SK-N-SH (cell line): ENCODE results near the gene KCTD8. TPM values are rescaled to one million over a fixed set of nuclear protein-coding genes. Genes with fewer than 3 reads are reported as not detected.

Experiments
- CTCF ChIA-PET: fragments of 300-600, 350-600 bp; formaldehyde crosslinking; extraction: SDS; loops from one replicate; lab custom pipeline; 2021; lab: Yijun Ruan, JAX
- POLR2A ChIA-PET: fragments of 350-600 bp; sonication (Branson Sonifier 250); formaldehyde crosslinking; extraction: SDS; loops from one replicate; lab custom pipeline; 2020; ENCODE audit warnings: antibody characterized with exemption, inconsistent platforms; lab: Yijun Ruan, JAX
- DNase-seq: peaks from one replicate; pipeline ENCODE4 v3.0.0; 2012
- H2AFZ ChIP-seq: fragments of 200-600 bp; sonication (generic); 2 replicates; pipeline ENCODE4 v1.8.1; 2016; ENCODE audit warnings: antibody characterized with exemption, mild to moderate bottlenecking, low read depth
- H3F3A ChIP-seq: fragments of 200-600 bp; sonication (generic); replicated peaks from 2 replicates; pipeline ENCODE3; 2016; ENCODE audit warnings: antibody characterized with exemption, mild to moderate bottlenecking; ENCODE audit not compliant: insufficient read depth
- H3K27ac ChIP-seq, 2 experiments: fragments of 200-500 bp in 1 of 2; fragments of 200-600 bp in 1 of 2; sonication (Bioruptor generic) in 1 of 2; sonication (generic), shearing (Covaris generic) in 1 of 2; 2 replicates each; pipeline versions ENCODE4 v1.5.1 to v1.6.1; 2014 to 2016; ENCODE audit warnings: low read depth in 2 of 2, inconsistent platforms in 1 of 2, low read length in 1 of 2, mild to moderate bottlenecking in 1 of 2, mixed read lengths in 1 of 2
- H3K27me3 ChIP-seq: fragments of 200-600 bp; sonication (generic), shearing (Covaris generic); 2 replicates; pipeline ENCODE4 v1.6.1; 2016; ENCODE audit warnings: mixed run types; ENCODE audit not compliant: insufficient read depth
- H3K36me3 ChIP-seq, 2 experiments: fragments of 200-500 bp in 1 of 2; fragments of 200-600 bp in 1 of 2; sonication (Bioruptor generic) in 1 of 2; sonication (generic) in 1 of 2; replicated peaks in 1 of 2; 2 replicates each; pipeline versions ENCODE3 to v1.5.1; 2014 to 2016; ENCODE audit warnings: low read length in 1 of 2, mild to moderate bottlenecking in 1 of 2; ENCODE audit not compliant: insufficient read depth in 2 of 2, control insufficient read depth in 1 of 2
- H3K4me1 ChIP-seq, 2 experiments: fragments of 200-500 bp in 1 of 2; fragments of 200-600 bp in 1 of 2; sonication (Bioruptor generic) in 1 of 2; sonication (generic), shearing (Covaris generic) in 1 of 2; 2 replicates each; pipeline versions ENCODE4 v1.5.1 to v1.6.1; 2014 to 2016; ENCODE audit warnings: low read depth in 1 of 2, low read length in 1 of 2, mixed run types in 1 of 2; ENCODE audit not compliant: insufficient read depth in 2 of 2, control insufficient read depth in 1 of 2
- H3K4me2 ChIP-seq: fragments of 200-600 bp; sonication (generic), shearing (Covaris generic); 2 replicates; pipeline ENCODE4 v1.6.1; 2017; ENCODE audit warnings: mixed run types
- H3K4me3 ChIP-seq, 2 experiments: fragments of 200-500 bp in 1 of 2; fragments of 200-600 bp in 1 of 2; sonication (Bioruptor generic) in 1 of 2; sonication (generic), shearing (Covaris generic) in 1 of 2; 2 replicates each; pipeline versions ENCODE4 v1.5.1 to v1.8.1; 2014 to 2016; ENCODE audit warnings: low read depth in 2 of 2, inconsistent platforms in 1 of 2, low read length in 1 of 2, mild to moderate bottlenecking in 1 of 2, mixed read lengths in 1 of 2, moderate library complexity in 1 of 2
- H3K79me2 ChIP-seq: fragments of 200-600 bp; sonication (generic); 2 replicates; pipeline ENCODE4 v1.8.1; 2017; ENCODE audit warnings: mild to moderate bottlenecking; ENCODE audit not compliant: insufficient read depth
- H3K9ac ChIP-seq: fragments of 200-600 bp; sonication (generic); 2 replicates; pipeline ENCODE4 v1.6.1; 2017; ENCODE audit warnings: mixed run types
- H3K9me2 ChIP-seq: fragments of 200-600 bp; sonication (generic); 2 replicates; pipeline ENCODE4 v1.6.1; 2017; ENCODE audit warnings: mixed run types
- H3K9me3 ChIP-seq: fragments of 200-600 bp; sonication (generic); 2 replicates; pipeline ENCODE4 v1.6.1; 2017; ENCODE audit warnings: mixed run types, mild to moderate bottlenecking, moderate library complexity
- H4K20me1 ChIP-seq: fragments of 200-600 bp; sonication (generic); 2 replicates; pipeline ENCODE4 v1.6.1; 2017; ENCODE audit warnings: mild to moderate bottlenecking, mixed run types; ENCODE audit not compliant: insufficient read depth
- CHD2 ChIP-seq: fragments of 150-350 bp; IDR thresholded peaks from 2 replicates; pipeline ENCODE4 v1.6.1; 2018; ENCODE audit warnings: low read length; ENCODE audit not compliant: partially characterized antibody
- ELF1 ChIP-seq: IDR thresholded peaks from 2 replicates; pipeline ENCODE4 v1.4.0; 2012
- EP300 ChIP-seq, 2 experiments: IDR thresholded peaks; 2 replicates each; pipeline versions ENCODE4 v1.4.0 to v1.6.1; 2012; ENCODE audit warnings: borderline replicate concordance in 1 of 2, low read depth in 1 of 2, low read length in 1 of 2
- EZH2phosphoT487 ChIP-seq: fragments of 200-600 bp; sonication (generic); IDR thresholded peaks from 2 replicates; pipeline ENCODE4 v1.6.1; 2017; ENCODE audit warnings: low read depth, mixed run types, mild to moderate bottlenecking, antibody characterized with exemption, moderate library complexity, borderline replicate concordance
- FOSL2 ChIP-seq: IDR thresholded peaks from 2 replicates; pipeline ENCODE4 v1.4.0; 2012; ENCODE audit warnings: low read depth, mild to moderate bottlenecking, moderate library complexity, borderline replicate concordance
- FOXM1 ChIP-seq: IDR thresholded peaks from 2 replicates; pipeline ENCODE4 v1.4.0; 2012; ENCODE audit warnings: low read depth, mild to moderate bottlenecking
- GABPA ChIP-seq: IDR thresholded peaks from 2 replicates; pipeline ENCODE4 v1.4.0; 2012; ENCODE audit warnings: low read depth, mild to moderate bottlenecking
- JUND ChIP-seq: IDR thresholded peaks from 2 replicates; pipeline ENCODE4 v1.4.0; 2012
- MEF2A ChIP-seq: IDR thresholded peaks from 2 replicates; pipeline ENCODE4 v1.4.0; 2012; ENCODE audit warnings: low read depth, borderline replicate concordance
- NRF1 ChIP-seq: IDR thresholded peaks from 2 replicates; pipeline ENCODE4 v1.6.1; 2012; ENCODE audit warnings: low read depth, mild to moderate bottlenecking, low read length
- RAD21 ChIP-seq: IDR thresholded peaks from 2 replicates; pipeline ENCODE4 v1.6.1; 2012; ENCODE audit warnings: mild to moderate bottlenecking, low read length
- SIN3A ChIP-seq: IDR thresholded peaks from 2 replicates; pipeline ENCODE4 v1.6.1; 2012; ENCODE audit warnings: low read depth, mild to moderate bottlenecking, low read length, moderate library complexity, borderline replicate concordance
- TCF12 ChIP-seq: IDR thresholded peaks from 2 replicates; pipeline ENCODE4 v1.4.0; 2012
- TEAD4 ChIP-seq: IDR thresholded peaks from 2 replicates; pipeline ENCODE4 v1.4.0; 2012; ENCODE audit warnings: mild to moderate bottlenecking, borderline replicate concordance; ENCODE audit not compliant: insufficient read depth
- WGBS: methylation state at CpG from one replicate; pipeline ENCODE4 v1.1.6; 2017; ENCODE audit warnings: low lambda C conversion rate; 5-methylcytosine and 5-hydroxymethylcytosine counted together
- polyA plus RNA-seq, 3 experiments: library from polyadenylated mRNA; depleted of rRNA; stranded (reverse); fragments of >200 nt; gene quantifications; 2 replicates each; pipeline ENCODE4 v1.2.3, GENCODE V29; 2012
- TF ChIP-seq, protein P1 (sequence below): IDR thresholded peaks from 2 replicates; pipeline ENCODE4 v1.4.0; 2012; ENCODE audit warnings: low read depth
- TF ChIP-seq, protein P2 (sequence below): fragments of 150-350 bp; IDR thresholded peaks from 2 replicates; pipeline ENCODE4 v1.6.1; 2016; ENCODE audit warnings: mild to moderate bottlenecking, low read depth, low read length
- TF ChIP-seq, protein P3 (sequence below): IDR thresholded peaks from 2 replicates; pipeline ENCODE4 v1.4.0; 2012; ENCODE audit warnings: low read depth, borderline replicate concordance
- TF ChIP-seq, protein P4 (sequence below): fragments of 150-350 bp; IDR thresholded peaks from 2 replicates; pipeline ENCODE4 v1.6.1; 2017; ENCODE audit warnings: antibody characterized with exemption, low read length, low read depth, borderline replicate concordance
- TF ChIP-seq, protein P5 (sequence below): IDR thresholded peaks from 2 replicates; pipeline ENCODE4 v1.4.0; 2012; ENCODE audit warnings: low read depth, borderline replicate concordance

KCTD8 gene
- polyA plus RNA-seq, 1 of the 3 experiments (the other 2 are of a cell fraction), result not detected

DNA sequence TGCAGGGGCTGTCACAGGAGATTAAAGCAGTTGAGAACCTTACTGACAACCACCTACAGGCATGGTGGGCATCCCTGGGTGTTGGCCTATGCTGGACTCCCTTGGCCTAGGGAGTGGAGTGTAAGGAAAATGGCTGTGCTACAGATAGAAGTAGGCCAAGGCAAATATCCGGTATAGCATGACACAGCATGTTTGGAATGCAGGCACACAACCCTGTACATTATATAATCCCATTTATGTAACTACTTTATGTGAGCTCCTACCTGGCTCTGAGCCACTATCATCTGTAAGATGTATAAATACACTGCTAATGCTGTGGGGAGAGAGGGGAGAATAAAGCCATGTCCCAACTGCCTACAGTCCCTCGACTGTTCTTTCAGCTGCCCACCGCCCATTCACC lies 38.7 kb upstream of the KCTD8 start (continued):
- TF ChIP-seq TEAD4, result no peak

DNA sequence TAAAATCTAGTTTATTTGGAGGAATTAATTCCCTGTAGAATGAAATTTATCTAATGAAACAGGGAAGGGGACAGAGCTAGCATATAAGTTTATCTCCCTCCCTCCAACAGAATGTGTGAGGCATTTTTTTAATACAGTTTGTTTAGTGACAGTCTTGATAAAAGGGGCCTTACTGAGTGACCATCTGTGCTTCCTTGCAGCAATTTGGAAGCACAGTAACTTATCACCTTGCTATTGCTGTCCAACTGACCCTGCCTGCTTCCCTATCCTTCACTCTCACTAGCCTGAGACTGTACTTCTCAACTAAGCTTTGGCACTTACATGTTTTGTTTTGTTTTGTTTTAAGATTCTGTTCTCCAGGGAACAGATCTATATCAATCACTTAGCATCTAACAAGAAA lies 31.1 kb upstream of the KCTD8 start:
- Histone ChIP-seq H3K9me2 (no peaks in the 10 kb centered on the region), H3K27me3 (no peaks in the 10 kb centered on the region), H3K27ac (no peak overlapping the region), H4K20me1 (no peaks in the 10 kb centered on the region), H3K4me2 (no peak overlapping the region), H3K4me3 (no peak overlapping the region), H3K9me3 (no peaks in the 10 kb centered on the region), H3F3A (no peaks in the 10 kb centered on the region), H2AFZ (no peak overlapping the region), H3K36me3 (no peaks in the 10 kb centered on the region), H3K9ac (no peak overlapping the region), H3K79me2 (no peaks in the 10 kb centered on the region), H3K4me1 (no peaks in the 10 kb centered on the region)
- ChIA-PET POLR2A (no interaction called here), CTCF (no interaction called here)
- TF ChIP-seq, protein P1, sequence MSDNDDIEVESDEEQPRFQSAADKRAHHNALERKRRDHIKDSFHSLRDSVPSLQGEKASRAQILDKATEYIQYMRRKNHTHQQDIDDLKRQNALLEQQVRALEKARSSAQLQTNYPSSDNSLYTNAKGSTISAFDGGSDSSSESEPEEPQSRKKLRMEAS, result no peak
- TF ChIP-seq TCF12 (no peak), EP300 (IDR thresholded peaks at IDR 0.05; ENCODE audit: borderline replicate concordance in 1 of 2, low read depth in 1 of 2, low read length in 1 of 2) (no peak), FOXM1 (no peak), MEF2A (no peak), JUND (no peak), FOSL2 (no peak), NRF1 (no peak), GABPA (no peak), CHD2 (no peak), SIN3A (no peak)
- TF ChIP-seq, protein P2, sequence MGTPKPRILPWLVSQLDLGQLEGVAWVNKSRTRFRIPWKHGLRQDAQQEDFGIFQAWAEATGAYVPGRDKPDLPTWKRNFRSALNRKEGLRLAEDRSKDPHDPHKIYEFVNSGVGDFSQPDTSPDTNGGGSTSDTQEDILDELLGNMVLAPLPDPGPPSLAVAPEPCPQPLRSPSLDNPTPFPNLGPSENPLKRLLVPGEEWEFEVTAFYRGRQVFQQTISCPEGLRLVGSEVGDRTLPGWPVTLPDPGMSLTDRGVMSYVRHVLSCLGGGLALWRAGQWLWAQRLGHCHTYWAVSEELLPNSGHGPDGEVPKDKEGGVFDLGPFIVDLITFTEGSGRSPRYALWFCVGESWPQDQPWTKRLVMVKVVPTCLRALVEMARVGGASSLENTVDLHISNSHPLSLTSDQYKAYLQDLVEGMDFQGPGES, result no peak
- TF ChIP-seq, protein P3, sequence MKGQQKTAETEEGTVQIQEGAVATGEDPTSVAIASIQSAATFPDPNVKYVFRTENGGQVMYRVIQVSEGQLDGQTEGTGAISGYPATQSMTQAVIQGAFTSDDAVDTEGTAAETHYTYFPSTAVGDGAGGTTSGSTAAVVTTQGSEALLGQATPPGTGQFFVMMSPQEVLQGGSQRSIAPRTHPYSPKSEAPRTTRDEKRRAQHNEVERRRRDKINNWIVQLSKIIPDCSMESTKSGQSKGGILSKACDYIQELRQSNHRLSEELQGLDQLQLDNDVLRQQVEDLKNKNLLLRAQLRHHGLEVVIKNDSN, result no peak
- TF ChIP-seq, protein P4, sequence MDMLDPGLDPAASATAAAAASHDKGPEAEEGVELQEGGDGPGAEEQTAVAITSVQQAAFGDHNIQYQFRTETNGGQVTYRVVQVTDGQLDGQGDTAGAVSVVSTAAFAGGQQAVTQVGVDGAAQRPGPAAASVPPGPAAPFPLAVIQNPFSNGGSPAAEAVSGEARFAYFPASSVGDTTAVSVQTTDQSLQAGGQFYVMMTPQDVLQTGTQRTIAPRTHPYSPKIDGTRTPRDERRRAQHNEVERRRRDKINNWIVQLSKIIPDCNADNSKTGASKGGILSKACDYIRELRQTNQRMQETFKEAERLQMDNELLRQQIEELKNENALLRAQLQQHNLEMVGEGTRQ, result no peak
- no peak for DNase-seq

DNA sequence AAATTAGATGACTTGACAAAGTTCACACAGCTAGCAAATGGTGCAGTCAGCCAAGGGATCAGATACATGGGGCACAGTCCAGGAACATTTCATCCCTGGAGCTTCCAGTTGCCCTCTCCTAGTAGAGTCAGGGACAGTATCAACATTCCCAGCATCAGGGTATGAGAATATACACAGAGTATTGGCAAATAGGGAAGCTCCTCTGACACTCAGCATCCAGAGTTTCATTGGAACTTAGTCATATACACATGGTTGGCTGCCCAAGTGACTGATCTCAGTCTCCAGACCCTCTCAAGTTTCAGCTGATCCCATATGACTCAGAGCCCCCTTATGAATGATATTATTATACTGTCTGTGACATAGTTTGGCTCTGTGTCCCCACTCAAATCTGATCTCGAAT lies 13.7 kb upstream of the KCTD8 start:
- H2AFZ ChIP-seq, result no peak overlapping the region
- WGBS, result 0% methylated on average over 1 of the region's 1 CpG
- no peak overlapping the region for H3K9ac ChIP-seq
- H3K4me3 ChIP-seq, result no peak overlapping the region
- no peaks in the 10 kb centered on the region for H3K36me3 ChIP-seq
- ChIA-PET CTCF (no interaction called here), POLR2A (no interaction called here)
- H3K79me2 ChIP-seq, result no peaks in the 10 kb centered on the region
- H3K27me3 ChIP-seq, result no peaks in the 10 kb centered on the region
- no peak overlapping the region for H3K27ac ChIP-seq
- H3K9me3 ChIP-seq, result no peaks in the 10 kb centered on the region
- no peak for DNase-seq
- no peak overlapping the region for H3K4me2 ChIP-seq
- no peaks in the 10 kb centered on the region for H4K20me1 ChIP-seq
- no peaks in the 10 kb centered on the region for H3K9me2 ChIP-seq
- H3K4me1 ChIP-seq, result no peaks in the 10 kb centered on the region
- no peak for TF ChIP-seq RAD21
- no peak for TF ChIP-seq NRF1
- no peak for TF ChIP-seq FOXM1
- TF ChIP-seq, protein P1, result no peak
- TF ChIP-seq MEF2A, result no peak
- TF ChIP-seq EZH2phosphoT487, result no peak
- TF ChIP-seq ELF1, result no peak
- TF ChIP-seq, protein P5, sequence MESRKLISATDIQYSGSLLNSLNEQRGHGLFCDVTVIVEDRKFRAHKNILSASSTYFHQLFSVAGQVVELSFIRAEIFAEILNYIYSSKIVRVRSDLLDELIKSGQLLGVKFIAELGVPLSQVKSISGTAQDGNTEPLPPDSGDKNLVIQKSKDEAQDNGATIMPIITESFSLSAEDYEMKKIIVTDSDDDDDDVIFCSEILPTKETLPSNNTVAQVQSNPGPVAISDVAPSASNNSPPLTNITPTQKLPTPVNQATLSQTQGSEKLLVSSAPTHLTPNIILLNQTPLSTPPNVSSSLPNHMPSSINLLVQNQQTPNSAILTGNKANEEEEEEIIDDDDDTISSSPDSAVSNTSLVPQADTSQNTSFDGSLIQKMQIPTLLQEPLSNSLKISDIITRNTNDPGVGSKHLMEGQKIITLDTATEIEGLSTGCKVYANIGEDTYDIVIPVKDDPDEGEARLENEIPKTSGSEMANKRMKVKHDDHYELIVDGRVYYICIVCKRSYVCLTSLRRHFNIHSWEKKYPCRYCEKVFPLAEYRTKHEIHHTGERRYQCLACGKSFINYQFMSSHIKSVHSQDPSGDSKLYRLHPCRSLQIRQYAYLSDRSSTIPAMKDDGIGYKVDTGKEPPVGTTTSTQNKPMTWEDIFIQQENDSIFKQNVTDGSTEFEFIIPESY, result no peak
- no peak for TF ChIP-seq TEAD4
- TF ChIP-seq, protein P4, result no peak
- H3F3A ChIP-seq, result no peaks in the 10 kb centered on the region
